Ishikawa (cell line): ENCODE measurements around the gene INHBB.

Source experiments
- CEBPB ChIP-seq: IDR thresholded peaks from 2 replicates; pipeline ENCODE4 v1.6.1; 2012
- CREB1 ChIP-seq: IDR thresholded peaks from 2 replicates; pipeline ENCODE4 v1.6.1; 2012; ENCODE audit warnings: low read depth
- EGR1 ChIP-seq: IDR thresholded peaks from 2 replicates; pipeline ENCODE4 v1.6.1; 2012
- EP300 ChIP-seq: IDR thresholded peaks from 2 replicates; pipeline ENCODE4 v1.6.1; 2012; ENCODE audit warnings: borderline replicate concordance
- FOXM1 ChIP-seq: IDR thresholded peaks from 2 replicates; pipeline ENCODE4 v1.6.1; 2012; ENCODE audit warnings: low read depth, borderline replicate concordance
- NFIC ChIP-seq: IDR thresholded peaks from 2 replicates; pipeline ENCODE4 v1.6.1; 2012
- RAD21 ChIP-seq: IDR thresholded peaks from 2 replicates; pipeline ENCODE4 v1.6.1; 2012; ENCODE audit warnings: low read depth
- TAF1 ChIP-seq: IDR thresholded peaks from 2 replicates; pipeline ENCODE4 v1.6.1; 2012; ENCODE audit warnings: low read depth, mild to moderate bottlenecking
- TCF12 ChIP-seq: IDR thresholded peaks from 2 replicates; pipeline ENCODE4 v1.6.1; 2012; ENCODE audit warnings: low read depth
- TEAD4 ChIP-seq: IDR thresholded peaks from 2 replicates; pipeline ENCODE4 v1.6.1; 2012
- YY1 ChIP-seq: IDR thresholded peaks from 2 replicates; pipeline ENCODE4 v1.6.1; 2012; ENCODE audit warnings: low read depth
- ZBTB7A ChIP-seq: IDR thresholded peaks from 2 replicates; pipeline ENCODE4 v1.6.1; 2012; ENCODE audit warnings: low read depth
- TF ChIP-seq, protein P1 (sequence below): IDR thresholded peaks from 2 replicates; pipeline ENCODE4 v1.6.1; 2012
- TF ChIP-seq, protein P2 (sequence below): IDR thresholded peaks from 2 replicates; pipeline ENCODE4 v1.6.1; 2012; ENCODE audit warnings: low read depth, mild to moderate bottlenecking
- TF ChIP-seq, protein P3 (sequence below): IDR thresholded peaks from 2 replicates; pipeline ENCODE4 v1.6.1; 2012

Gene INHBB

DNA sequence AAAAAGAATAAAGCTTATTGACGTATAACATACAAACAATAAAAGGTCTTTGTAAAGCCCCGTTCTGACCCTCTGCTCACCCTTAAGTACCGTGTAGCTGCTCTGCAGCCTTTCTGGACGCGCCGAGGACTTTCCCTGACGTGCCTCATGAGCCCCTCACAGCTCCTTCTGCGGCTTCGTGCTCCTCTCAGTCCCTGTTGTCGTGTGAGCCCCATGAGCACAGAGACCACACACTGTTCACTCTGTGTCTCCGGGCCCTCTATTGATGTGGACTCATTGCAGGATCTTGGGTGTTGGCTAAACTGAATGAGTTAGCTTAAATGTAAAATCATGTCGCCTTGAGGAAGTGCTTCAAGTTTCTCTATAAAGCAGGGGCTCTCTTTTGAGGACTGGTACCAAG, 43.6 kb upstream of the INHBB start:
- no peak for TF ChIP-seq TEAD4
- TF ChIP-seq FOXM1: no peak
- TF ChIP-seq, protein P1, sequence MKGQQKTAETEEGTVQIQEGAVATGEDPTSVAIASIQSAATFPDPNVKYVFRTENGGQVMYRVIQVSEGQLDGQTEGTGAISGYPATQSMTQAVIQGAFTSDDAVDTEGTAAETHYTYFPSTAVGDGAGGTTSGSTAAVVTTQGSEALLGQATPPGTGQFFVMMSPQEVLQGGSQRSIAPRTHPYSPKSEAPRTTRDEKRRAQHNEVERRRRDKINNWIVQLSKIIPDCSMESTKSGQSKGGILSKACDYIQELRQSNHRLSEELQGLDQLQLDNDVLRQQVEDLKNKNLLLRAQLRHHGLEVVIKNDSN: no peak
- TF ChIP-seq, protein P2, sequence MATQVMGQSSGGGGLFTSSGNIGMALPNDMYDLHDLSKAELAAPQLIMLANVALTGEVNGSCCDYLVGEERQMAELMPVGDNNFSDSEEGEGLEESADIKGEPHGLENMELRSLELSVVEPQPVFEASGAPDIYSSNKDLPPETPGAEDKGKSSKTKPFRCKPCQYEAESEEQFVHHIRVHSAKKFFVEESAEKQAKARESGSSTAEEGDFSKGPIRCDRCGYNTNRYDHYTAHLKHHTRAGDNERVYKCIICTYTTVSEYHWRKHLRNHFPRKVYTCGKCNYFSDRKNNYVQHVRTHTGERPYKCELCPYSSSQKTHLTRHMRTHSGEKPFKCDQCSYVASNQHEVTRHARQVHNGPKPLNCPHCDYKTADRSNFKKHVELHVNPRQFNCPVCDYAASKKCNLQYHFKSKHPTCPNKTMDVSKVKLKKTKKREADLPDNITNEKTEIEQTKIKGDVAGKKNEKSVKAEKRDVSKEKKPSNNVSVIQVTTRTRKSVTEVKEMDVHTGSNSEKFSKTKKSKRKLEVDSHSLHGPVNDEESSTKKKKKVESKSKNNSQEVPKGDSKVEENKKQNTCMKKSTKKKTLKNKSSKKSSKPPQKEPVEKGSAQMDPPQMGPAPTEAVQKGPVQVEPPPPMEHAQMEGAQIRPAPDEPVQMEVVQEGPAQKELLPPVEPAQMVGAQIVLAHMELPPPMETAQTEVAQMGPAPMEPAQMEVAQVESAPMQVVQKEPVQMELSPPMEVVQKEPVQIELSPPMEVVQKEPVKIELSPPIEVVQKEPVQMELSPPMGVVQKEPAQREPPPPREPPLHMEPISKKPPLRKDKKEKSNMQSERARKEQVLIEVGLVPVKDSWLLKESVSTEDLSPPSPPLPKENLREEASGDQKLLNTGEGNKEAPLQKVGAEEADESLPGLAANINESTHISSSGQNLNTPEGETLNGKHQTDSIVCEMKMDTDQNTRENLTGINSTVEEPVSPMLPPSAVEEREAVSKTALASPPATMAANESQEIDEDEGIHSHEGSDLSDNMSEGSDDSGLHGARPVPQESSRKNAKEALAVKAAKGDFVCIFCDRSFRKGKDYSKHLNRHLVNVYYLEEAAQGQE: no peak
- no peak for TF ChIP-seq NFIC
- no peak for TF ChIP-seq EP300
- no peak for TF ChIP-seq RAD21
- TF ChIP-seq TCF12: no peak
- TF ChIP-seq, protein P3, sequence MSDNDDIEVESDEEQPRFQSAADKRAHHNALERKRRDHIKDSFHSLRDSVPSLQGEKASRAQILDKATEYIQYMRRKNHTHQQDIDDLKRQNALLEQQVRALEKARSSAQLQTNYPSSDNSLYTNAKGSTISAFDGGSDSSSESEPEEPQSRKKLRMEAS: no peak
- TF ChIP-seq YY1: no peak
- TF ChIP-seq ZBTB7A: no peak
- TF ChIP-seq CREB1: no peak
- TF ChIP-seq CEBPB: no peak
- TF ChIP-seq EGR1: no peak
- no peak for TF ChIP-seq TAF1

DNA sequence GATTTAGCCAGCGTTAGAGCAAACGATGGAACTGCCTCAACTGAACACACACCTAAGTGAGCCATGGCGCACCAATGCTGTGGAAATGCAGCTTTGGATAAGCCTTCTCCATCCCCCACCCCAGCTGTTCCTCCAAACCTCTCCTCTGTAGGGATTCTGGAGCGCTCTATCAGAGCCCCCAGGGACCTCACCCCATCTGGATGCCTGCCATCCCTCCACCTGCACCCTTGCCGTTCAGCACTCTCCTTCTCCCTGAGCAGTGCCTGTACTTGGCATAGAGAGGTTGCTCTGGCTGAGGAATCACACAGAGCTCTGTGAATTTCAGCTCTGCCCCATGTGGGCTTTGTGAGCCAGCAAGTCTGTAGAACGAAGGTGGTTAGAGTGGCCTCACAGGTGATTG, 42.8 kb upstream of the INHBB start:
- TF ChIP-seq TEAD4 (no peak), EP300 (no peak), ZBTB7A (no peak), FOXM1 (no peak), CREB1 (no peak), EGR1 (no peak), RAD21 (no peak), TAF1 (no peak), CEBPB (no peak), NFIC (no peak)
- TF ChIP-seq, protein P1: no peak
- TF ChIP-seq, protein P2: no peak
- TF ChIP-seq, protein P3: no peak

DNA sequence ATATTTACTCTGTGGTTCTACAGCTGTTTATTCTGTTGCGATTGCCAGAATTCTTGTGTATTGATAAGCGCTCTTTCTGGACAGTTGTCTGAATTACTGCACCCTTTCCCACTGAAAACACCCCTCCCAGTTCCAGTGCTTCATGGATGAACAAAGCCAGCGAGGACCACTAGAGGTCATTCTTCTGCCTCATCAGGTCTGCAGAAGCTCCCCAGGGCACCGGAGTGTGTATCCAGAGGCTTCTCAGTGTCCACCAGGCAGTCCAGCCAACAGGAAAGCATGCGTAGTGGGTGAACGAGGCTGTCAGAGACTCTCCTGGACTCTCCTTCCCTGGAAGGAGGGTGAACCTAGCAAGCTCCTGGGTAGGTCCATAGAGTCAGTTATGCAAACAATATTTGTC, 40.6 kb upstream of the INHBB start:
- TF ChIP-seq RAD21: peak; percentile 41; the same call in 1 of the 2 replicates
- no peak for TF ChIP-seq TAF1

DNA sequence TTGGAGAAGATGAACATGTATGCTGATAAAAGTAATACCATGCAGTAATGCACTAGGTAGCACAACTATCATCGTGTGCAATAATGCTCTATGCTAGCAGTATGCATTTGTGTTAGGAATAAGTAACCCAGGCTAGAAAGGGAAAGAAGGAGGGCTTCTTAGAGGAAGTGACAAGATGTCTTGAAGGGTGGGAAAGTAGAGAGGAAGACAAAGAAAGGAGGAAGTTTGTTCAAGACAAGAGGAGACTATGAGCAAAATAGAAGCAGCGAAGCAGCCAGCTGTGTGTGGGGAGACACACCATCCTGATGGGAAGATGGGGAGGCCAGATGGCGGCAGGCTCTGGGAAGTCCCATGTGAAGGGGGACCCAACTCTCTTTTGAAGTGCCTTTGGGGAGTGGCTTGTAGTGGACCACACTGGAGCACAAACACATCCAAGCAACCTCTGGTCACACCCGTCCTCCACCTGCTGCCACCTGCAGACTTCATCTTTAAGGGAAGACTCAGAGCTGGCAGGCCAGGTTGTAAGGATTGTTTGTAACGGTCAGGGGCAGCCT, 39.9 kb upstream of the INHBB start:
- TF ChIP-seq, protein P2: no peak
- TF ChIP-seq TAF1 (no peak), RAD21 (no peak), FOXM1 (no peak), TEAD4 (no peak), EP300 (no peak), NFIC (no peak), CEBPB (no peak), EGR1 (no peak), CREB1 (no peak), TCF12 (no peak), YY1 (no peak), ZBTB7A (no peak)
- TF ChIP-seq, protein P1: no peak
- TF ChIP-seq, protein P3: no peak
